Panc1 (cell line): Measurements from ENCODE around the gene FBXO24. TPM values are rescaled to one million over a fixed set of nuclear protein-coding genes. Genes with fewer than 3 reads are reported as not detected.
A peak's percentile ranks its signal among the peaks of the same experiment; 100 is the strongest.

Experiments used
- ATAC-seq: fragments of 200-7000 bp; cut with Tn5 transposase; 2 replicates; pipeline ENCODE4 v1.9.1; 2020; ENCODE audit warnings: mild to moderate bottlenecking, moderate library complexity
- BruUV-seq: library from RNA; stranded (reverse); fragments of 400-500 nt; replicated peaks from 2 replicates; lab custom pipeline; 2021; lab: Mats Ljungman, UMichigan
- CTCF ChIA-PET: fragments of 300-600 bp; sonication (Branson Sonifier 250); formaldehyde crosslinking; loops from one replicate; lab custom pipeline; 2022; ENCODE audit warnings: antibody characterized with exemption; lab: Charles Lee
- POLR2A ChIA-PET: fragments of 300-600 bp; sonication (Branson Sonifier 250); formaldehyde crosslinking; loops from one replicate; lab custom pipeline; 2022; ENCODE audit warnings: antibody characterized with exemption; lab: Charles Lee
- DNase-seq: peaks from one replicate; pipeline ENCODE4 v3.0.0-alpha.2; 2010; ENCODE audit warnings: low read depth, low spot score
- H3K27ac ChIP-seq: 2 replicates; pipeline ENCODE4 v1.5.1; 2011; ENCODE audit warnings: mild to moderate bottlenecking, low read length, inconsistent platforms
- H3K27me3 ChIP-seq: fragments of 200-500 bp; sonication (Bioruptor generic); 2 replicates; pipeline ENCODE4 v1.6.0; 2014; ENCODE audit warnings: low read length, inconsistent platforms; ENCODE audit not compliant: control insufficient read depth, insufficient read depth
- H3K36me3 ChIP-seq: fragments of 200-500 bp; sonication (Bioruptor generic); 2 replicates; pipeline ENCODE4 v1.5.1; 2014; ENCODE audit warnings: inconsistent platforms, mild to moderate bottlenecking, low read length, moderate library complexity; ENCODE audit not compliant: control insufficient read depth, insufficient read depth
- H3K4me1 ChIP-seq: 2 replicates; pipeline ENCODE4 v1.5.1; 2011; ENCODE audit warnings: inconsistent platforms, mild to moderate bottlenecking, low read length, moderate library complexity; ENCODE audit not compliant: control insufficient read depth, insufficient read depth
- H3K4me3 ChIP-seq, 2 experiments: 2 replicates each; pipeline ENCODE4 v1.5.1; 2011 to 2012; ENCODE audit warnings: low read depth in 2 of 2, low read length in 2 of 2, mild to moderate bottlenecking in 2 of 2, inconsistent platforms in 1 of 2, moderate library complexity in 1 of 2
- H3K9me3 ChIP-seq: fragments of 200-500 bp; sonication (Bioruptor generic); 2 replicates; pipeline ENCODE4 v1.5.1; 2014; ENCODE audit warnings: low read depth, mild to moderate bottlenecking, inconsistent platforms, low read length, moderate library complexity; ENCODE audit not compliant: control insufficient read depth, insufficient read depth
- CTCF ChIP-seq: fragments of 450-650 bp; IDR thresholded peaks from 2 replicates; pipeline ENCODE4 v1.5.1; 2017; ENCODE audit warnings: mild to moderate bottlenecking
- POLR2AphosphoS5 ChIP-seq: IDR thresholded peaks from 2 replicates; pipeline ENCODE4 v1.6.1; 2012; ENCODE audit warnings: mild to moderate bottlenecking, low read depth, low read length, moderate library complexity
- REST ChIP-seq, 2 experiments: IDR thresholded peaks; 2 replicates each; pipeline ENCODE4 v1.6.1; 2011 to 2012; ENCODE audit warnings: low read depth in 2 of 2, control low read depth in 1 of 2, low read length in 1 of 2, mild to moderate bottlenecking in 1 of 2, moderate library complexity in 1 of 2; ENCODE audit not compliant: insufficient read depth in 1 of 2
- SIN3A ChIP-seq: IDR thresholded peaks from 2 replicates; pipeline ENCODE4 v1.6.1; 2012; ENCODE audit warnings: low read depth, mild to moderate bottlenecking, low read length, moderate library complexity, borderline replicate concordance; ENCODE audit not compliant: insufficient read depth
- TCF7L2 ChIP-seq: IDR thresholded peaks from 2 replicates; pipeline ENCODE4 v1.6.1; 2011; ENCODE audit warnings: mild to moderate bottlenecking, low read depth, low read length, inconsistent platforms
- in situ Hi-C: cut with HindIII; loops from 2 replicates; pipeline ENCODE4 v1.10.0; 2016; ENCODE audit warnings: low sequenced_read_pairs, low pct_unique_long_range_greater_than_20kb
- intact Hi-C: fragments of 100-400 bp; cut with micrococcal nuclease; formaldehyde crosslinking; loops from one replicate; pipeline ENCODE4 v1.10.0; 2022; ENCODE audit not compliant: unreplicated experiment
- total RNA-seq: library from RNA; stranded (reverse); gene quantifications from one replicate; pipeline ENCODE4 v1.2.1, GENCODE V29; 2021; ENCODE audit not compliant: unreplicated experiment

Gene FBXO24
- total RNA-seq, 1 experiment from 2014 or later, result 0.59 TPM

GRCh38 chr7:100577103-100577502 is 9.0 kb upstream of the FBXO24 start:
- Histone ChIP-seq H3K9me3 (no peaks in the 10 kb centered on the region), H3K27ac (no peak overlapping the region), H3K36me3 (peaks cover 9% of the 10 kb centered on the region; the same call in 1 of the 2 replicates), H3K27me3 (no peaks in the 10 kb centered on the region), H3K4me3 (no peak overlapping the region), H3K4me1 (peaks cover 3% of the 10 kb centered on the region)
- ChIA-PET CTCF (no interaction called here), POLR2A (interaction anchor here (0.6 kb wide), 1 partner anchor 96 kb away, joined by 7 read pairs; no protein-coding TSS in a partner anchor)
- intact Hi-C loops (no loop called here), in situ Hi-C loops (no loop called here)
- ATAC-seq (no peak), DNase-seq (no peak)
- TF ChIP-seq POLR2AphosphoS5, result no peak
- no peak for TF ChIP-seq TCF7L2
- no TSS peak for BruUV-seq

- in situ Hi-C loops, result no loop called here
- TF ChIP-seq POLR2AphosphoS5 (no peak), REST (IDR thresholded peaks at IDR 0.05; ENCODE audit: insufficient read depth in 1 of 2, low read depth in 2 of 2, low read length in 1 of 2) (no peak), CTCF (no peak), SIN3A (no peak)
- DNase-seq (no peak), ATAC-seq (no peak)
- ChIA-PET POLR2A (no interaction called here), CTCF (no interaction called here)
- Histone ChIP-seq H3K36me3 (peaks cover 9% of the 10 kb centered on the region; the same call in 1 of the 2 replicates), H3K27me3 (no peaks in the 10 kb centered on the region), H3K9me3 (no peaks in the 10 kb centered on the region), H3K27ac (no peak overlapping the region), H3K4me1 (no peaks in the 10 kb centered on the region; the same call in 1 of the 2 replicates), H3K4me3 (no peak overlapping the region)
- no TSS peak for BruUV-seq
- intact Hi-C loops, result no loop called here
Measured at GRCh38 chr7:100577507-100577906, 8.6 kb upstream of the FBXO24 start.

GRCh38 chr7:100578246-100579183 is 7.6 kb upstream of the FBXO24 start:
- no peaks in the 10 kb centered on the region for H3K9me3 ChIP-seq
- H3K36me3 ChIP-seq, result peaks cover 9% of the 10 kb centered on the region; the same call in 1 of the 2 replicates
- in situ Hi-C loops, result no loop called here
- TF ChIP-seq CTCF (no peak), REST (IDR thresholded peaks at IDR 0.05; ENCODE audit: insufficient read depth in 1 of 2, low read depth in 2 of 2, low read length in 1 of 2) (peak in 1 of 2 experiments; percentile 39; a peak in 1 of 4 replicates)
- POLR2A ChIA-PET, result no interaction called here
- H3K4me1 ChIP-seq, result peaks cover under 1% of the 10 kb centered on the region; the same call in 1 of the 2 replicates
- no peak overlapping the region for H3K27ac ChIP-seq
- CTCF ChIA-PET, result interaction anchor here (0.7 kb wide), 1 partner anchor 10 kb away, joined by 7 read pairs; no protein-coding TSS in a partner anchor
- no peaks in the 10 kb centered on the region for H3K27me3 ChIP-seq
- no peak for DNase-seq
- BruUV-seq, result no TSS peak
- no peak for ATAC-seq
- H3K4me3 ChIP-seq, result no peak overlapping the region
- intact Hi-C loops, result no loop called here
